Activated CD8-positive, alpha-beta memory T cell treated with anti-CD3 and anti-CD28 coated beads for 48 hours (primary cell): ENCODE data around the gene KDM2B.

ENCODE experiments used
- DNase-seq, 3 experiments: peaks; one replicate each; pipeline ENCODE4 v3.0.0-alpha.2; 2020; ENCODE audit warnings: low read depth in 2 of 3, low spot score in 2 of 3

Gene KDM2B

GRCh38 chr12:121580959-121581685 is at the start of gene KDM2B:
KDM2B (minus strand) TSS chr12:121581023; CDS start chr12:121580911, 112 bp downstream.
- DNase-seq, result no peak

GRCh38 chr12:121628536-121628935 is 47.7 kb upstream of the KDM2B start:
- no peak for DNase-seq

GRCh38 chr12:121628037-121628436 is 47.2 kb upstream of the KDM2B start:
- no peak for DNase-seq

- DNase-seq, result peak; percentile 74 to 83 (median 80)
These were observed 46.2 kb upstream of the KDM2B start for GRCh38 chr12:121626853-121627640.

- peak; percentile 94 to 96 (median 95) for DNase-seq
These were observed 45.4 kb upstream of the KDM2B start, which contains the start of gene ORAI1 for GRCh38 chr12:121626087-121626852. ORAI1 (plus strand) TSS chr12:121626530.

- DNase-seq, result no peak
These were observed 39.6 kb upstream of the KDM2B start for GRCh38 chr12:121620333-121620891.

- no peak for DNase-seq
These were observed 37.9 kb upstream of the KDM2B start for GRCh38 chr12:121618659-121619233.

GRCh38 chr12:121614872-121615467 is 34.1 kb upstream of the KDM2B start:
- no peak for DNase-seq

- DNase-seq, result no peak
These were observed 32.6 kb upstream of the KDM2B start for GRCh38 chr12:121613462-121613861.

- DNase-seq, result no peak
These were observed 30.5 kb upstream of the KDM2B start for GRCh38 chr12:121611306-121611705.

- no peak for DNase-seq
These were observed 29.7 kb upstream of the KDM2B start for GRCh38 chr12:121610239-121611149.

GRCh38 chr12:121608301-121608700 is 27.5 kb upstream of the KDM2B start:
- DNase-seq, result no peak

- no peak for DNase-seq
These were observed 22.8 kb upstream of the KDM2B start for GRCh38 chr12:121603581-121603980.

- DNase-seq, result no peak
These were observed 21.9 kb upstream of the KDM2B start for GRCh38 chr12:121602766-121603165.

- DNase-seq, result no peak
These were observed 20.0 kb upstream of the KDM2B start for GRCh38 chr12:121600702-121601336.

GRCh38 chr12:121596526-121596925 is 15.7 kb upstream of the KDM2B start:
- no peak for DNase-seq

GRCh38 chr12:121595520-121595919 is 14.7 kb upstream of the KDM2B start:
- DNase-seq, result no peak

GRCh38 chr12:121592320-121592719 is 11.5 kb upstream of the KDM2B start:
- no peak for DNase-seq
